Breast epithelium (tissue), 3 donors: ENCODE measurements around the gene MICAL2.

Source experiments
- CTCF ChIP-seq, 3 donors: fragments of 450-650 bp; IDR thresholded peaks; one replicate each; pipeline ENCODE4 v1.5.1; 2016 to 2017; ENCODE audit warnings: antibody characterized with exemption in 3 of 3, mild to moderate bottlenecking in 3 of 3, moderate library complexity in 3 of 3
- POLR2AphosphoS5 ChIP-seq, 3 donors: sonication (generic); formaldehyde crosslinking; IDR thresholded peaks; one replicate each; pipeline ENCODE4 v1.6.1; 2017; ENCODE audit warnings: antibody characterized with exemption in 3 of 3

GRCh38 chr11:12179019-12179418 is 68.6 kb downstream of the MICAL2 start:
- no peak for TF ChIP-seq CTCF (IDR thresholded peaks at IDR 0.05)
- TF ChIP-seq POLR2AphosphoS5 (IDR thresholded peaks at IDR 0.05): no peak
